Mammary epithelial cell (primary cell): ENCODE data around the gene PAM.

ENCODE experiments used
- CTCF ChIP-seq, 2 donors: IDR thresholded peaks in 1 of 2; conservative IDR thresholded peaks in 1 of 2; 2 replicates each; pipeline ENCODE4 v1.5.1; 2011 to 2012; ENCODE audit warnings: inconsistent platforms in 2 of 2, low read length in 2 of 2, mild to moderate bottlenecking in 2 of 2, control low read depth in 1 of 2, low read depth in 1 of 2; ENCODE audit not compliant: insufficient read depth in 1 of 2; ENCODE audit errors: extremely low read depth in 1 of 2
- EZH2 ChIP-seq: IDR thresholded peaks from 2 replicates; pipeline ENCODE4 v1.6.1; 2012; ENCODE audit warnings: low read length, inconsistent platforms, borderline replicate concordance

GRCh38 chr5:102823441-102823874, 68.4 kb downstream of the PAM start:
- no peak for TF ChIP-seq CTCF (conservative IDR thresholded peaks at IDR 0.05 in 1 of 2, IDR thresholded peaks at IDR 0.05 in 1 of 2; ENCODE audit: extremely low read depth in 1 of 2, insufficient read depth in 1 of 2, low read depth in 1 of 2, low read length in 2 of 2)
- no peak for TF ChIP-seq EZH2
